K562 (cell line): ENCODE results near the gene NRP1. TPM values are rescaled to one million over a fixed set of nuclear protein-coding genes. Genes with fewer than 3 reads are reported as not detected.

ENCODE experiments used
- ATAC-seq: fragments of 200-7000 bp; cut with Tn5 transposase; 3 replicates; pipeline ENCODE4 v1.9.1; 2020; ENCODE audit warnings: moderate library complexity
- BruUV-seq: library from RNA; stranded (reverse); fragments of 400-500 nt; replicated peaks from 2 replicates; lab custom pipeline; 2021; lab: Mats Ljungman, UMichigan
- CTCF ChIA-PET: fragments of 300-600 bp; formaldehyde crosslinking; extraction: SDS; loops from one replicate; lab custom pipeline; 2021; ENCODE audit warnings: low intra/inter-chr PET ratio; lab: Yijun Ruan, JAX
- POLR2A ChIA-PET: fragments of 300-600, 350-650 bp; sonication (Branson Sonifier 250); formaldehyde crosslinking; extraction: SDS; loops from one replicate; lab custom pipeline; 2021; ENCODE audit warnings: antibody characterized with exemption, inconsistent platforms; lab: Yijun Ruan, JAX
- DNase-seq, 4 experiments: peaks; one replicate each; pipeline versions ENCODE4 v3.0.0 to v3.0.0-alpha.2; 2011 to 2018; ENCODE audit warnings: low spot score in 3 of 4, mixed read lengths in 3 of 4; ENCODE audit errors: extremely low read depth in 1 of 4
- FAIRE-seq: peaks from 2 replicates; lab custom pipeline; 2011; peaks lifted over from hg19 to GRCh38; lab: Jason Lieb, UNC
- H2AFZ ChIP-seq: 2 replicates; pipeline ENCODE4 v1.6.0; 2011; ENCODE audit warnings: low read depth, low read length, control low read depth, inconsistent platforms
- H3K27ac ChIP-seq: fragments of 200-600 bp; 3 replicates; pipeline ENCODE4 v1.8.0; 2011; ENCODE audit warnings: low read depth, mild to moderate bottlenecking, control low read depth, inconsistent platforms, low read length, moderate library complexity, mixed read lengths; ENCODE audit errors: extremely low read depth
- H3K27me3 ChIP-seq, 2 experiments: fragments of 300-600 bp in 1 of 2; 2 replicates in 1 of 2; 3 replicates in 1 of 2; pipeline versions ENCODE4 v1.6.0 to v1.8.0; 2011; ENCODE audit warnings: inconsistent platforms in 2 of 2, low read length in 2 of 2, mild to moderate bottlenecking in 1 of 2, mixed read lengths in 1 of 2, moderate library complexity in 1 of 2; ENCODE audit not compliant: control insufficient read depth in 2 of 2, insufficient read depth in 2 of 2
- H3K36me3 ChIP-seq: fragments of 300-600 bp; 3 replicates; pipeline ENCODE4 v1.8.0; 2011; ENCODE audit warnings: mild to moderate bottlenecking, low read length, inconsistent platforms; ENCODE audit not compliant: control insufficient read depth, insufficient read depth
- H3K4me1 ChIP-seq, 2 experiments: fragments of 200-600 bp in 1 of 2; replicated peaks in 1 of 2; 2 replicates in 1 of 2; 3 replicates in 1 of 2; pipeline versions ENCODE4 v1.5.1 to v1.8.0; 2011; ENCODE audit warnings: inconsistent platforms in 2 of 2, low read length in 2 of 2, mild to moderate bottlenecking in 1 of 2, mixed read lengths in 1 of 2, moderate library complexity in 1 of 2; ENCODE audit not compliant: control insufficient read depth in 2 of 2, insufficient read depth in 2 of 2
- H3K4me2 ChIP-seq: 2 replicates; pipeline ENCODE4 v1.6.1; 2011; ENCODE audit warnings: low read length, control low read depth, inconsistent platforms, mixed read lengths; ENCODE audit not compliant: insufficient read depth
- H3K4me3 ChIP-seq: fragments of 200-600 bp; sonication (generic), shearing (Covaris generic); 2 replicates; pipeline ENCODE4 v1.5.1; 2016; ENCODE audit warnings: control low read depth, inconsistent platforms
- H3K79me2 ChIP-seq: fragments of 200-600 bp; 3 replicates; pipeline ENCODE4 v1.8.0; 2011; ENCODE audit warnings: low read length, inconsistent platforms; ENCODE audit not compliant: control insufficient read depth, insufficient read depth
- H3K9ac ChIP-seq, 2 experiments: 2 replicates each; pipeline versions ENCODE4 v1.6.0 to v1.6.1; 2011; ENCODE audit warnings: low read depth in 2 of 2, low read length in 2 of 2, control low read depth in 1 of 2, inconsistent platforms in 1 of 2, mild to moderate bottlenecking in 1 of 2, mixed read lengths in 1 of 2; ENCODE audit not compliant: insufficient read depth in 1 of 2
- H3K9me1 ChIP-seq: one replicate; pipeline ENCODE4 v1.6.0; 2011; ENCODE audit warnings: inconsistent platforms, mild to moderate bottlenecking, low read length, moderate library complexity; ENCODE audit not compliant: control insufficient read depth, insufficient read depth
- H3K9me3 ChIP-seq: replicated peaks from 2 replicates; pipeline ENCODE4 v1.5.1; 2011; ENCODE audit warnings: low read depth, low read length, inconsistent platforms; ENCODE audit not compliant: control insufficient read depth, insufficient read depth
- H4K20me1 ChIP-seq: replicated peaks from 2 replicates; pipeline ENCODE4 v1.6.1; 2011; ENCODE audit warnings: low read length, inconsistent platforms, mixed read lengths; ENCODE audit not compliant: control insufficient read depth, insufficient read depth
- ARID4B ChIP-seq: sonication (generic); formaldehyde crosslinking; IDR thresholded peaks from 2 replicates; pipeline ENCODE4 v1.8.0; 2022; ENCODE audit warnings: mild to moderate bottlenecking, missing genetic modification reagents
- ERF ChIP-seq: fragments of 450-650 bp; formaldehyde crosslinking; IDR thresholded peaks from 2 replicates; pipeline ENCODE4 v1.4.0; 2020; ENCODE audit warnings: mild to moderate bottlenecking, mixed read lengths
- FOXP4 ChIP-seq: sonication (generic); formaldehyde crosslinking; IDR thresholded peaks from 2 replicates; pipeline ENCODE4 v1.8.0; 2022; ENCODE audit warnings: mild to moderate bottlenecking, missing genetic modification reagents, borderline replicate concordance
- L3MBTL2 ChIP-seq: fragments of 450-650 bp; IDR thresholded peaks from 2 replicates; pipeline ENCODE4 v1.6.1; 2016; ENCODE audit warnings: mild to moderate bottlenecking, moderate library complexity
- RNF2 ChIP-seq: sonication (generic); IDR thresholded peaks from 2 replicates; pipeline ENCODE4 v1.6.1; 2016
- ZNF197 ChIP-seq: fragments of 200-800 bp; sonication (Bioruptor generic); IDR thresholded peaks from 2 replicates; pipeline ENCODE4 v1.6.1; 2016; ENCODE audit warnings: low read depth, missing genetic modification characterization, missing compliant biosample characterization
- WGBS: fragments of 100-300 bp; shearing (Covaris generic); methylation state at CpG from one replicate; pipeline ENCODE4 v1.1.6; 2016; ENCODE audit warnings: low coverage, mixed read lengths; ENCODE audit not compliant: insufficient coverage; ENCODE audit errors: missing lambda C conversion rate; 5-methylcytosine and 5-hydroxymethylcytosine counted together
- in situ Hi-C: fragments of 300-500 bp; cut with MboI; formaldehyde crosslinking; loops from 4 replicates; pipeline ENCODE4 v1.15.0; 2018; ENCODE audit warnings: inconsistent platforms, mixed read lengths
- intact Hi-C: fragments of 100-400 bp; cut with micrococcal nuclease; formaldehyde crosslinking; loops from 2 replicates; pipeline ENCODE4 v1.14.2; 2022
- polyA plus RNA-seq, 8 experiments: library from polyadenylated mRNA; depleted of rRNA in 4 of 8; stranded (reverse) in 5 of 8; unstranded in 3 of 8; fragments of >200 nt; fragmentation: Nextera tagmentation in 2 of 8; fragmentation: Illumina TruSeq in 1 of 8; extraction: Ambion mirVana in 2 of 8; extraction: Trizol in 1 of 8; gene quantifications; 2 replicates each; pipeline versions ENCODE4 v1.2.1 to v1.2.3, GENCODE V29; 2011 to 2014; ENCODE audit warnings: inconsistent platforms in 1 of 8, missing spikeins in 1 of 8
- total RNA-seq, 7 experiments: library from RNA; depleted of rRNA in 6 of 7; stranded (reverse); fragments of >200 nt in 6 of 7; fragmentation: Illumina TruSeq in 2 of 7; extraction: Trizol in 2 of 7; gene quantifications; 2 replicates each; pipeline versions ENCODE4 v1.2.1 to v1.2.3, GENCODE V29; 2011 to 2021; ENCODE audit warnings: low replicate concordance in 1 of 7

Gene NRP1
- total and polyA plus RNA-seq, 9 of the 15 experiments (the other 6 are each of a cell fraction or from before 2014, with no cell fraction given): 0.01 to 0.38 (median 0.04) TPM; not detected in 5

GRCh38 chr10:33287112-33287511 lies 47.4 kb downstream of the NRP1 start:
- 0% methylated on average over 2 of the region's 2 CpGs for WGBS
- intact Hi-C loops: no loop called here
- BruUV-seq: no TSS peak
- Histone ChIP-seq H3K27me3 (no peaks in the 10 kb centered on the region; a peak in 1 of 5 replicates), H3K9me1 (no peaks in the 10 kb centered on the region), H3K4me1 (no peaks in the 10 kb centered on the region), H3K4me3 (no peak overlapping the region), H3K9ac (no peak overlapping the region), H3K79me2 (no peaks in the 10 kb centered on the region), H2AFZ (no peak overlapping the region), H4K20me1 (no peaks in the 10 kb centered on the region), H3K27ac (no peak overlapping the region), H3K36me3 (no peaks in the 10 kb centered on the region), H3K9me3 (no peaks in the 10 kb centered on the region), H3K4me2 (no peak overlapping the region)
- ATAC-seq: no peak
- no peak for DNase-seq
- POLR2A ChIA-PET: no interaction called here
- FAIRE-seq: no peak
- TF ChIP-seq FOXP4 (CRISPR knock-in tag): no peak
- TF ChIP-seq ERF (CRISPR knock-in tag): no peak
- no peak for TF ChIP-seq L3MBTL2
- no peak for TF ChIP-seq ARID4B
- no peak for TF ChIP-seq ZNF197 (CRISPR knock-in tag)
- TF ChIP-seq RNF2: no peak
- in situ Hi-C loops: no loop called here
- CTCF ChIA-PET: no interaction called here
